ENCODE results near the gene EMP2. TPM values are rescaled to one million over a fixed set of nuclear protein-coding genes. Genes with fewer than 3 reads are reported as not detected.

The EMP2 gene
- total and polyA plus RNA-seq, 7 experiments from 2014 or later: not detected

- no peaks in the 10 kb centered on the region for H3K36me3 ChIP-seq (ENCODE audit: control insufficient read depth in 2 of 3, insufficient read depth in 3 of 3, low read length in 3 of 3)
- peaks cover 0 to 29% (median 18%) of the 10 kb centered on the region in 5 donors for H3K27me3 Mint-ChIP-seq
- no peak overlapping the region for H3K4me3 Mint-ChIP-seq
- no peaks in the 10 kb centered on the region for H3K9me3 ChIP-seq (ENCODE audit: control insufficient read depth in 2 of 3, low read length in 3 of 3)
- H3K9me3 Mint-ChIP-seq: peaks cover 0 to 2% (median 0%) of the 10 kb centered on the region in 11 donors
- H3K27ac Mint-ChIP-seq: no peak overlapping the region
- H3K4me1 Mint-ChIP-seq: no peaks in the 10 kb centered on the region
- no peak for ATAC-seq
- H3K27ac ChIP-seq (ENCODE audit: low read depth, low read length): no peak overlapping the region
- no peaks in the 10 kb centered on the region for H3K27me3 ChIP-seq (ENCODE audit: control insufficient read depth in 2 of 2, insufficient read depth in 2 of 2, low read length in 2 of 2)
- ChIA-PET CTCF (no interaction called here), POLR2A (no interaction called here)
- no peak overlapping the region for H3K4me3 ChIP-seq (ENCODE audit: low read length)
- no peaks in the 10 kb centered on the region for H3K4me1 ChIP-seq (ENCODE audit: control insufficient read depth in 2 of 2, insufficient read depth in 2 of 2, low read length in 2 of 2)
- DNase-seq: no peak
- H3K36me3 Mint-ChIP-seq: no peaks in the 10 kb centered on the region
- intact Hi-C loops (cut with micrococcal nuclease): no loop called here
Measured at GRCh38 chr16:10599626-10600025, 19.2 kb upstream of the EMP2 start.

- no peaks in the 10 kb centered on the region for H3K9me3 ChIP-seq (ENCODE audit: control insufficient read depth in 2 of 3, low read length in 3 of 3)
- H3K27me3 ChIP-seq (ENCODE audit: control insufficient read depth in 2 of 2, insufficient read depth in 2 of 2, low read length in 2 of 2): no peaks in the 10 kb centered on the region
- Mint-ChIP-seq H3K36me3 (no peaks in the 10 kb centered on the region), H3K4me3 (no peak overlapping the region), H3K27ac (no peak overlapping the region), H3K9me3 (peaks cover 0 to 2% (median 0%) of the 10 kb centered on the region in 11 donors), H3K4me1 (no peaks in the 10 kb centered on the region), H3K27me3 (peaks cover 0 to 23% (median 13%) of the 10 kb centered on the region in 5 donors)
- DNase-seq (no peak), ATAC-seq (no peak)
- POLR2A ChIA-PET: no interaction called here
- no peaks in the 10 kb centered on the region for H3K36me3 ChIP-seq (ENCODE audit: control insufficient read depth in 2 of 3, insufficient read depth in 3 of 3, low read length in 3 of 3)
- H3K4me1 ChIP-seq (ENCODE audit: control insufficient read depth in 2 of 2, insufficient read depth in 2 of 2, low read length in 2 of 2): no peaks in the 10 kb centered on the region
- H3K27ac ChIP-seq (ENCODE audit: low read depth, low read length): no peak overlapping the region
- intact Hi-C loops (cut with micrococcal nuclease): no loop called here
- H3K4me3 ChIP-seq (ENCODE audit: low read length): no peak overlapping the region
- CTCF ChIA-PET: interaction anchor here (0.6 kb wide), 1 partner anchor 712 kb away, joined by 3 read pairs; no protein-coding TSS in a partner anchor
Measured at GRCh38 chr16:10598157-10598556, 17.8 kb upstream of the EMP2 start.

GRCh38 chr16:10597187-10597601, 16.8 kb upstream of the EMP2 start:
- intact Hi-C loops (cut with micrococcal nuclease): no loop called here
- peaks cover 0 to 2% (median 0%) of the 10 kb centered on the region in 11 donors for H3K9me3 Mint-ChIP-seq
- Histone ChIP-seq H3K27ac (ENCODE audit: low read depth, low read length) (no peak overlapping the region), H3K9me3 (ENCODE audit: control insufficient read depth in 2 of 3, low read length in 3 of 3) (no peaks in the 10 kb centered on the region), H3K36me3 (ENCODE audit: control insufficient read depth in 2 of 3, insufficient read depth in 3 of 3, low read length in 3 of 3) (no peaks in the 10 kb centered on the region), H3K4me3 (ENCODE audit: low read length) (no peak overlapping the region), H3K27me3 (ENCODE audit: control insufficient read depth in 2 of 2, insufficient read depth in 2 of 2, low read length in 2 of 2) (no peaks in the 10 kb centered on the region), H3K4me1 (ENCODE audit: control insufficient read depth in 2 of 2, insufficient read depth in 2 of 2, low read length in 2 of 2) (no peaks in the 10 kb centered on the region)
- no peaks in the 10 kb centered on the region for H3K36me3 Mint-ChIP-seq
- no peak overlapping the region for H3K27ac Mint-ChIP-seq
- ChIA-PET CTCF (no interaction called here), POLR2A (no interaction called here)
- H3K4me3 Mint-ChIP-seq: no peak overlapping the region
- H3K4me1 Mint-ChIP-seq: no peaks in the 10 kb centered on the region
- peaks cover 0 to 18% (median 10%) of the 10 kb centered on the region in 5 donors for H3K27me3 Mint-ChIP-seq
- DNase-seq: no peak
- ATAC-seq: no peak

GRCh38 chr16:10594312-10594950, 14.0 kb upstream of the EMP2 start:
- Mint-ChIP-seq H3K4me3 (no peak overlapping the region), H3K27me3 (peaks cover 0 to 14% (median 9%) of the 10 kb centered on the region in 5 donors), H3K9me3 (peaks cover 0 to 2% (median 0%) of the 10 kb centered on the region in 11 donors), H3K36me3 (no peaks in the 10 kb centered on the region), H3K27ac (no peak overlapping the region), H3K4me1 (no peaks in the 10 kb centered on the region)
- intact Hi-C loops (cut with micrococcal nuclease): no loop called here
- ChIA-PET CTCF (no interaction called here), POLR2A (no interaction called here)
- Histone ChIP-seq H3K4me1 (ENCODE audit: control insufficient read depth in 2 of 2, insufficient read depth in 2 of 2, low read length in 2 of 2) (no peaks in the 10 kb centered on the region), H3K27me3 (ENCODE audit: control insufficient read depth in 2 of 2, insufficient read depth in 2 of 2, low read length in 2 of 2) (no peaks in the 10 kb centered on the region), H3K4me3 (ENCODE audit: low read length) (no peak overlapping the region), H3K36me3 (ENCODE audit: control insufficient read depth in 2 of 3, insufficient read depth in 3 of 3, low read length in 3 of 3) (no peaks in the 10 kb centered on the region), H3K9me3 (ENCODE audit: control insufficient read depth in 2 of 3, low read length in 3 of 3) (no peaks in the 10 kb centered on the region), H3K27ac (ENCODE audit: low read depth, low read length) (no peak overlapping the region)
- DNase-seq (no peak), ATAC-seq (no peak)

- H3K27ac ChIP-seq (ENCODE audit: low read depth, low read length): no peak overlapping the region
- no peak for DNase-seq
- intact Hi-C loops (cut with micrococcal nuclease): no loop called here
- H3K9me3 ChIP-seq (ENCODE audit: control insufficient read depth in 2 of 3, low read length in 3 of 3): no peaks in the 10 kb centered on the region
- H3K27me3 ChIP-seq (ENCODE audit: control insufficient read depth in 2 of 2, insufficient read depth in 2 of 2, low read length in 2 of 2): no peaks in the 10 kb centered on the region
- H3K27ac Mint-ChIP-seq: no peak overlapping the region
- peaks cover 0 to 23% (median 9%) of the 10 kb centered on the region in 5 donors for H3K27me3 Mint-ChIP-seq
- no peaks in the 10 kb centered on the region for H3K4me1 Mint-ChIP-seq
- POLR2A ChIA-PET: no interaction called here
- no peaks in the 10 kb centered on the region for H3K36me3 ChIP-seq (ENCODE audit: control insufficient read depth in 2 of 3, insufficient read depth in 3 of 3, low read length in 3 of 3)
- CTCF ChIA-PET: no interaction called here
- H3K4me3 ChIP-seq (ENCODE audit: low read length): no peak overlapping the region
- H3K4me3 Mint-ChIP-seq: no peak overlapping the region
- no peaks in the 10 kb centered on the region for H3K4me1 ChIP-seq (ENCODE audit: control insufficient read depth in 2 of 2, insufficient read depth in 2 of 2, low read length in 2 of 2)
- H3K9me3 Mint-ChIP-seq: peaks cover 0 to 2% (median 0%) of the 10 kb centered on the region in 11 donors
- ATAC-seq: no peak
- no peaks in the 10 kb centered on the region for H3K36me3 Mint-ChIP-seq
Measured at GRCh38 chr16:10592611-10593010, 12.2 kb upstream of the EMP2 start.

- CTCF ChIA-PET: no interaction called here
- no peak overlapping the region for H3K4me3 Mint-ChIP-seq
Measured at GRCh38 chr16:10590342-10590741, 9.9 kb upstream of the EMP2 start.

GRCh38 chr16:10589109-10589508, 8.7 kb upstream of the EMP2 start:
- H3K4me1 ChIP-seq (ENCODE audit: control insufficient read depth in 2 of 2, insufficient read depth in 2 of 2, low read length in 2 of 2): no peaks in the 10 kb centered on the region
- no peaks in the 10 kb centered on the region for H3K27me3 ChIP-seq (ENCODE audit: control insufficient read depth in 2 of 2, insufficient read depth in 2 of 2, low read length in 2 of 2)
- ATAC-seq: no peak
- H3K27ac Mint-ChIP-seq: no peak overlapping the region
- POLR2A ChIA-PET: no interaction called here
- H3K27me3 Mint-ChIP-seq: peaks cover 0 to 26% (median 11%) of the 10 kb centered on the region in 5 donors
- H3K4me1 Mint-ChIP-seq: no peaks in the 10 kb centered on the region
- no peaks in the 10 kb centered on the region for H3K9me3 Mint-ChIP-seq
- H3K4me3 ChIP-seq (ENCODE audit: low read length): no peak overlapping the region
- DNase-seq: no peak
- CTCF ChIA-PET: no interaction called here
- no peaks in the 10 kb centered on the region for H3K36me3 ChIP-seq (ENCODE audit: control insufficient read depth in 2 of 3, insufficient read depth in 3 of 3, low read length in 3 of 3)
- no peaks in the 10 kb centered on the region for H3K9me3 ChIP-seq (ENCODE audit: control insufficient read depth in 2 of 3, low read length in 3 of 3)
- H3K27ac ChIP-seq (ENCODE audit: low read depth, low read length): no peak overlapping the region
- no peak overlapping the region for H3K4me3 Mint-ChIP-seq
- intact Hi-C loops (cut with micrococcal nuclease): no loop called here
- H3K36me3 Mint-ChIP-seq: no peaks in the 10 kb centered on the region

More at GRCh38 chr16:10590342-10590741, 9.9 kb upstream of the EMP2 start:
- no peak for ATAC-seq
- H3K36me3 ChIP-seq (ENCODE audit: control insufficient read depth in 2 of 3, insufficient read depth in 3 of 3, low read length in 3 of 3): no peaks in the 10 kb centered on the region
- Mint-ChIP-seq H3K4me1 (no peaks in the 10 kb centered on the region), H3K9me3 (no peaks in the 10 kb centered on the region), H3K27me3 (peaks cover 0 to 21% (median 11%) of the 10 kb centered on the region in 5 donors), H3K27ac (no peak overlapping the region), H3K36me3 (no peaks in the 10 kb centered on the region)
- H3K4me3 ChIP-seq (ENCODE audit: low read length): no peak overlapping the region
- DNase-seq: no peak
- H3K4me1 ChIP-seq (ENCODE audit: control insufficient read depth in 2 of 2, insufficient read depth in 2 of 2, low read length in 2 of 2): no peaks in the 10 kb centered on the region
- H3K27me3 ChIP-seq (ENCODE audit: control insufficient read depth in 2 of 2, insufficient read depth in 2 of 2, low read length in 2 of 2): no peaks in the 10 kb centered on the region
- no peak overlapping the region for H3K27ac ChIP-seq (ENCODE audit: low read depth, low read length)
- intact Hi-C loops (cut with micrococcal nuclease): no loop called here
- POLR2A ChIA-PET: no interaction called here
- H3K9me3 ChIP-seq (ENCODE audit: control insufficient read depth in 2 of 3, low read length in 3 of 3): no peaks in the 10 kb centered on the region

Measured in naive thymus-derived CD4-positive, alpha-beta T cell (primary cell).